ENCODE results near the gene SLC35E1.
"Not testable (repeated sequence)": the region's sequence is repeated elsewhere in the genome, so short reads cannot be mapped to it uniquely, and the experiment has no call there.

Gene SLC35E1

DNA sequence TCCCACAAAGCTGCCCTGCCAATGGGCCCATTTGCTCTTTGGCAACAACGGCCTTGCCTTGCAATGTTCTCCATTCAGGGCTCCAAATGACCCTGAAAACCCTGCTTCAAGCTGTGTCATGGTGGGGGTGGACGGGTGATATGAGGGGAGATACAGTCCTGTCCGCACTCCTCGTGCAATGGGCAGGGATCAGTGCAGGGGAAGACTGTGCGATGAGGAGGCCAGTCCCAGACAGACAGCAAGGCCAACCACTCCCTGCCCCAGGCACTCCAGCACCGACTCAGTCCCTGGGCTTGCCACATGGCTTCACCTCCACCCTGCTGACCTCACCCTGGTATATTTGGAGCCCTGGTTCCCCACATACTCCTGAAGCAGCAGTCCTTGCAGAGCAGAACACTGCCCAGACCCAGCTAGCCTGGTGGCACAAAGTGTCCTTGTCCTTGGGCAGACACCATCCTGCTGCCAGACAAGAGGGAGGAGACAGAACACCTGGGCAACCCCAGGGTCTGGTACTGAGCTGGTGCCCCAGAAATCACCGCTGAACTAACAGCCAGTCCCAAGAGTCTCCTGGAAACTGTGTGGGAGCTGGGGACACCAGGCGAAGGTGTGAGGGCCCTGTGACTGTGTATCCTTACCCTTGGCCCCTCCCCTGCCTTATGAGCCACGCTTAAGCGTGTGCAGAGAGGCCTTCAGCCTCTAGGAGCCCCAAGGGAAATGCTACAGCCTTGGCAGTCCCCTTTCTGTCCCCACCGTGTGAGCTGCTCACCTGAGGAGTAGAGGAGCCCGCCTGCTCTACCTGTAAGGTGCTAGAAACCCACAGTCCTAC is 9.1 kb upstream of the SLC35E1 start:
- DNase-seq (ENCODE audit: low spot score), result no peak

DNA sequence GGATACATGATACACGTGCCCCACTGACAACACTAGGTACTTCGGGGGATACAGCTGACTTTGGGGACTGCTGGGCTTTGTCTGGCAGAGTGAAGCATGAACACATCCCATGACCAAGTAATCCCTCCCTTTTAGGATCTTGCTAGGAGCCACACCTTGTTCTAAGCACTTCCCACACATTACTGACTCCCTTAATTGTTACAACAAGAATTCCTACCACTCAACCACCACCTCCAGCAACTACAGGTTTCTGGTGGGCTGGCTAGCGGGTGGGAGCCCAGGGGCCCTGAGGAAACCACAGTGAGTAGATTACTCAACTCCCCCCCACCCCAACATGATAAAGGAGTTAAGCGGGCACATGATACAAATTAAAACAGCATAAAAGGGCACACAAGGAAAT is 7.2 kb upstream of the SLC35E1 start:
- peak; percentile 51 for DNase-seq (ENCODE audit: low spot score)

- no peak for DNase-seq (ENCODE audit: low spot score)
Measured at GRCh38 chr19:16577531-16577985, 5.3 kb upstream of the SLC35E1 start.

DNA sequence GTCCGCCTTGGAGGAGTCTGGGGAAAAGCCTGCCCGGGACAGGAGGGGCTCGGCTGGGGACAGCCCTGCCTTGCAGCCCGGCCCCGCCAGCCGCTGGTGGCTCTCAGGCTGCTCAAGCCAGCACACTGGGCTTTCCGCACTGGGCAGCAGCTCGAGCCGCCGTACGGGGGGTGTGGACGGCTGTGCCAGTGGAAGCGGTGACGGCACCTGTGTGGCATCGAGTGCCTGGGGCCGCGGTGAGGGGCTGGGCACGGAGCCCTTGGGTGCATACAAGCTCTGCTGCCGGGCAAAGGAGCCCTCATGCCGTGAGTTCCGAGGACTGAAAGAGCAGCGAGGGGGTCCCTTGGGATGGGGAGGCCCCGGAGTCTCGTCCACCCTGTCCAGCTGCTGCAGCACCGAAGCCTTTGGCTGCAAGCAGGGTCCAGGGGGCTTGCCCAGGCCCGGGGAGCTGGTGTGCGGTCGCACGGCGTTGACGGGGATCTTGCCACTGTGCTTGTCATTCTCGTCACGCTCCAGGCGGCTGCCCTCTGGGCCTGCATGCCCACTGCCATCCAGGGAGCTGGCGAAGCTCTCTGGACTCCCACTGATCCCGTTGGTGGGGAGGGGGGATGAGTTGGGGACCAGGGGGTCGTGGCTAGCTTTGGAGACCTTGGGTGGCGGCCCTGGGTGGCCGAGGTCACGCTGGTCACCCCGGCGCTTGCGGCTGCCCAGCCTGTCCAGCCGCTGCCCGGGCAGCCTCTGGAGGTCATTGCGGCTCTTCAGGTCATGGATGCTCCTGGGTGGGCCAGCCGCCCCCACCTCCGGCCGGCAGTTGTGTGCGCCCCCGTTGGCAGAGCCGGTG is 4.7 kb upstream of the SLC35E1 start:
- DNase-seq (ENCODE audit: low spot score), result no peak

DNA sequence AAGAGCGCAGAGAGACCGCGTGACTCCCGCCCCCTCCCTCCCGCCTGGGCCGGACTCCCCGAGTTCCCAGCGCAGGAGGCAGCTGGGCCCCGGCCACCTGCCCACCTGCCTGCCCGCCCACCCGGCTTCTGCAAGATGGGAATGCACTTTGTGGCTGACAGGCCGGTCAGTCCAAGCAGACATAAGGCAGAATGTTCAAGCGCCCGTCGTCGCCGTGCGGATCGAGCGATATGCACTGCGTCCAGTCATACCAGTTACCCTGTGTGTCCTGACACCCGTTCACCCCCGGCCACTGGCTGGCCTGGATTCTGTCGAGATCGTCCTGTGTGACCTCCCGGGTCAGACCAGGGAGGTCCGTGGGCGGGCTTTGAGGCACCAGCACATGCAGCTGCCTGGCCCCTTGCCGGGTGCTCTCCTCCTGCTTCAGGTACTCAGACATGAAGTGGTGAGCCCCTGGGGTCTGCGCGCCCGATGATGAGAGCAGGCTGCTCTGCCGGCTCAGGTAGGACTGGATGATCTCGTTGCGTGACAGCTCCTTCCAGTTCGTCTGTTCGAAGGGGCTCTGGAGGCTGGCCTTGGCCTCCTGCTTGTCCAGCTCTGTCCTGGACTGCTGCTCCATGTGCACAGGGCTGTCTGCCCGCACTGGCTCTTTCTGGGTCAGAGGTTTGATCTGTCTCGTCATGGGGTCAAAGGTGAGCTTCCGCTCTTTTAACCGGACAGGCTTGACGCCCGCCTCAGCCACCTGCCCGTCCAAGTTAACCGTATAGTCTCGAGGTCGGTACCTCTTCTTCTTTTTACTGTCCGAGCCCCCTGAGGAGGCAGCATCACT is 3.9 kb upstream of the SLC35E1 start:
- DNase-seq (ENCODE audit: low spot score), result no peak

DNA sequence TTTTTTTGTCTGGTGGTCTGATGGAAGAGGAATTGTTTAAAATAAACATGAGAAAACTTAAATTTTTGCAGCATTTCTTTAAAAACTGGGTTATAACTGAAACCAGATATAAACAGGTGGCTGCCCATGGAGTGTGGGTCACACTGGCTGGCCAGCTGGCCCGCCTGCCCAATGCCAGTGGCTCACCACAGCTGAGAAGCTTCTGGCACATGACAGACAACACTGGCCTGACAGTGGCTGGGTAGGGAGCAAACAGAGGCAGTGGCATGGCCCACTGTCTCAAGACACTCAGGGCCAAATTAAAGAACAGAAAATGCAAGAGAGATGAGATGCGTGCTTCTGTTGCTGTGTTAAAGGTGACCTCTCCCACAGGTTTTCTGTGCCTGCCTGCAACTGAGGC is 3.1 kb upstream of the SLC35E1 start:
- DNase-seq (ENCODE audit: low spot score), result no peak

GRCh38 chr19:16573925-16574324 is 1.7 kb upstream of the SLC35E1 start:
- DNase-seq (ENCODE audit: low spot score), result no peak

DNA sequence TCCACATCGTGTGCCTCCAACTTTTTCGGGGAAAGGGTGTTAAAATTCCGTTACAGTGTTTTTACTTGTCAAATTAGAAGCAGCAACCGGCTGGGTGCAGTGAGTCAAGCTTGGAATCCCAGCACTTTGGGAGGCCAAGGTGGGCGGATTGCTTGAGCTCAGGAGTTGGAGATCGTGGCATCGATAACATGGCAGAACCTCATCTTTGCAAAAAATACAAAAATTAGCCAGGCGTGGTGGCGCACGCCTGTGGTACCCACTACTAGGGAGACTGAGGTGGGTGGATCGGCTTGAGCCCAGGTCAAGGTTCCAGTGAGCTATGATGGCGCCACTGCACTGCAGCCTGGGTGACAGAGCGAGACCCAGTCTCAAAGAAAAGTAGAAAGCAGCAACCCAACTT is 1.1 kb upstream of the SLC35E1 start:
- no peak for DNase-seq (ENCODE audit: low spot score)

GRCh38 chr19:16571822-16572331 is 338 bp downstream of the SLC35E1 start:
- DNase-seq (ENCODE audit: low spot score), result no peak

DNA sequence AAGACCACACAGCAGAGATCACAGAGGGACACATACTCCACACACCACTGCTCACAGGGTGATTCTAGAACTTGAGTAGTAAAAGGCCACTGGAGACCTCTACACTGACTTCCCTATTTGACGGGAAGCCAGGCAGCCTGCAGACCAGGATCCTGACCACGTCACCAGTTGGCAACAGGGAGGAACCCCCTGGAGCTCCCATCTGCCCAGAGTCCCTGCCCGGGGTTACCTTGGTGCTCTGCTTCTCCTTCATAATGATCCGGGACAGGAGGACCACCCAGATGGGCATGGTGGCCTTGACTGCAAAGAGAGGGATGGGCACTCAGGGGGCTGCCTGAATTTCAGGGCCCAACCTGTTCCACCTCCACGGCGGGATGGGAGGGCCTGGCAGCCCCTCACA is 932 bp downstream of the SLC35E1 start:
- DNase-seq (ENCODE audit: low spot score), result no peak

- no peak for DNase-seq (ENCODE audit: low spot score)
Measured at GRCh38 chr19:16569609-16570320, 2.5 kb downstream of the SLC35E1 start.

DNA sequence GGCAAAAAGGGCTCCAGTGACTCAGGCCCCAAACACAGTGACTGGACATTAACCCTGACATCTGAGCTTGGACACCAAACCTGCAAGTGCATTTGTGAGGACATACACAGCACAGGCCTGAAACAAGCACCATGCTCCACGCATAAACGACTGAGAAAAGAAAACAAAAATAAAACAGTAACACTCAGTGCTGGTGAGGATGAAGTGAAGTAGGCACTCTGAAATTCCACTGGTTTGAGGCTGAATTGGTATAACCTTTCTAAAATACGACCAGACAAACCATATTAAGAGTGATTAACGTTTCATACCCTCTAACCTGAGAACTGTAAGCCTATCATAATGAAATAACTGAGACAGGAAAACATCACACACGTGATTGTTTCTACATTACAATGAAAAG is 5.5 kb downstream of the SLC35E1 start:
- no peak for DNase-seq (ENCODE audit: low spot score)

DNA sequence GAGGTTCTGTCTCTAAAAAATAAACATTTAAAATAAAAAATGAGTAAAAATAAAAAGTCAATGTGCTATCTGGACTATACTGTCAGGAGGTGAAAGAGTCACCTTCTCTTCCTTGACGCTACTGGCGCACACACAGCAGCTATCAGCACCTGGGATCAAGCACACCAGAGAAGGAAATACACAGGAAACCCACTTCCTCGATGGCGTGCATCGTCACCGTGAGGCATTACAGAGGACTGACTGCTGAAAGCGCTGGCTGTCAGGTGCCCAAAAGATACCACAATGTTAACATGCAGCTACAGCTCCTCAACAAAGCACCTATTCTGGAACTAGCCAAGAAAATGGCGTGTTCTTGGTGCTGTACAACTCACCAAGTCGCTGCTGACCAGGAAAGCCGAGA is 6.1 kb downstream of the SLC35E1 start:
- no peak for DNase-seq (ENCODE audit: low spot score)

- no peak for DNase-seq (ENCODE audit: low spot score)
Measured at GRCh38 chr19:16564842-16565241, 7.4 kb downstream of the SLC35E1 start.

- no peak for DNase-seq (ENCODE audit: low spot score)
Measured at GRCh38 chr19:16562608-16563025, 9.6 kb downstream of the SLC35E1 start.

DNA sequence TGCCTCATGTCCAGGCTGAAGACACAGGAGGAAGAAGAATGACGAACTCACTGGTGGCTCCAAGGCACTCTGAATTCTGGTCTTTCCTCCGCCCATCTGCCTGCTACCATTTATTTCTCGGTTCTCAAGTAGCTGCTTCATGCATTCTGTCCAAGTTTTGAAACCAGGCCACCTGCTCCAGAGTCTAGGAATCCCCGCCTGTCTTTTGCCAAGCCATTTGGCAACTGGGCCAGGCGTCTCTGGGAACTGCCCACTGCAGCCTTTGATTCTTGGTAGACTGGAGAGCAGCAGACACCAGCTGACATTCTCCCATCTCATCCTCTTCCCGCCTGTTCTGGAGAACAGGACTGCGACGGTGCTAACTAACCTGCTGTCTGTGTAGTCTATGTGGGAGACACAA is 10.8 kb downstream of the SLC35E1 start:
- DNase-seq (ENCODE audit: low spot score), result no peak

- no peak for DNase-seq (ENCODE audit: low spot score)
Measured at GRCh38 chr19:16559780-16560276, 12.4 kb downstream of the SLC35E1 start.

DNA sequence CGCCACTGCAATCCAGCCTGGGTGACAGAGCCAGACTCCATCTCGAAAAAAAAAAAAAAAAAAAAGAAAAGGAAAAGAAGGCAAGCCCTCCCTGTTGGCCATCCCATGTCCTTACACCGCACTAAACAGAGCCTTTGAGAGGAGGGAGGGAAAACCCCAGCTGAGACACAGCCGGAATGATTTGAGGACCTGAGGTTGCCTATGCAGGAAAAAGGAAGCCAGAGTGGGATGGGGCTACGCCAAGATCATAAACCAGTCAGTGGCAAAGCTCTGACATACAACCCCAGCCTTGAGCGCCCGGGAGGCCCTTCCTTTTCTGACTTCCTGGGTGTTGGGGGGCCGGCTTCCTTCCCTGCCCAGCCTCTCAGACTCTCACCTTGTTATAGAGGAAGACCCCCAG is 17.4 kb downstream of the SLC35E1 start:
- no peak for DNase-seq (ENCODE audit: low spot score)

DNA sequence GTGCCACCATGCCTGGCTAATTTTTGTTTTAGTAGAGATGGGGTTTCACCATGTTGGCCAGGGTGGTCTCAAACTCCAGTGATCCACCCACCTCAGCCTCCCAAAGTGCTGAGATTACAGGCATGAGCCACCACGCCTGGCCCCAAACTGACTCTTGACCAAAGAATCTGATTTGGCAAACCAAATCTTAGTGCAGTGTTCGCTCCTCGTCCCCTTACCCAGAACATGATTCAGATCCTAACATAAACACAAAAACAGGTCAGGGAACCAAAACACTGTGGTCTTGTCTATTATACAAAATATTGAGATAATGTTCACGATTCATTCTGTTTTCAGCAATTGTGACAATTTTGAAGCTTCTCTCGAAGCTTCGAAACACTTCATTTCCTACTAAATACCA is 20.3 kb downstream of the SLC35E1 start:
- DNase-seq (ENCODE audit: low spot score), result not testable (repeated sequence)

DNA sequence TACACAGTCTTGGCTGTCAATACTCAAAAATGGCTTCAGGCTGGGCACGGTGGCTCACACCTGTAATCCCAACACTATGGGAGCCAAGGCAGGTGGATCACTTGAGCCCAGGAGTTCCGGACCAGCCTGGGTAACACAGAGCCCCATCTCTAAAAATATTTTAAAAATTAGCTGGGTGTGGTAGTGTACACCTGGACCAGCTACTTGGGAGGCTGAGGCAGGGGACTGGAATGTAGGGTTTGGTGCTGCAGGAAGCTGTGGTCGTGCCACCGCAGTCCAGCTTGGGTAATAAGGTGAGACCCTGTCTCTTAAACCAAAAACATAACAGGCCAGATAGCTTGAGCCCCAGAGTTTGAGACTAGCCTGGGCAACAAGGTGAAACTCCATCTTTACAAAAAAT is 23.3 kb downstream of the SLC35E1 start:
- DNase-seq (ENCODE audit: low spot score), result no peak
